Tibial artery (tissue), 4 donors: ENCODE results near the gene ADAMTS7.
"Not testable (repeated sequence)": the region's sequence is repeated elsewhere in the genome, so short reads cannot be mapped to it uniquely, and the experiment has no call there.

Experiments used
- DNase-seq, 2 donors: peaks; one replicate each; pipeline ENCODE4 v3.0.0-alpha.2; 2019
- H3K27ac ChIP-seq, 2 donors: fragments of 200-600 bp; sonication (generic) in 1 of 2; 1 replicate in 1 of 2; 2 replicates in 1 of 2; pipeline ENCODE4 v1.5.1; 2018 to 2019; ENCODE audit warnings: mild to moderate bottlenecking in 1 of 2
- H3K27me3 ChIP-seq, 2 donors: fragments of 200-600 bp; sonication (generic) in 1 of 2; one replicate each; pipeline versions ENCODE4 v1.5.1 to v1.6.0; 2016 to 2019
- H3K36me3 ChIP-seq, 3 donors: fragments of 200-600 bp; sonication (generic) in 2 of 3; one replicate each; pipeline ENCODE4 v1.5.1; 2016 to 2019; ENCODE audit warnings: mild to moderate bottlenecking in 2 of 3
- H3K4me1 ChIP-seq, 4 donors: fragments of 200-600 bp; sonication (generic) in 2 of 4; 1 replicate in 3 of 4; 2 replicates in 1 of 4; pipeline ENCODE4 v1.5.1; 2016 to 2019
- H3K4me3 ChIP-seq, 2 donors: fragments of 200-600 bp; sonication (generic) in 1 of 2; 1 replicate in 1 of 2; 2 replicates in 1 of 2; pipeline ENCODE4 v1.5.1; 2018 to 2019; ENCODE audit warnings: mild to moderate bottlenecking in 2 of 2
- H3K9me3 ChIP-seq, 3 donors: fragments of 200-600 bp; sonication (generic) in 1 of 3; one replicate each; pipeline ENCODE4 v1.5.1; 2016 to 2019
- CTCF ChIP-seq, 2 experiments: fragments of 200-600 bp in 1 of 2; fragments of 450-650 bp in 1 of 2; IDR thresholded peaks; one replicate each; pipeline ENCODE4 v1.5.1; 2017 to 2019; ENCODE audit warnings: antibody characterized with exemption in 2 of 2, mild to moderate bottlenecking in 1 of 2, moderate library complexity in 1 of 2
- intact Hi-C: fragments of 100-400 bp; cut with DNase I; formaldehyde crosslinking; loops from one replicate; pipeline ENCODE4 v1.15.0; 2023; ENCODE audit warnings: low total_unique reads

Gene ADAMTS7

GRCh38 chr15:78804391-78804792 lies 6.9 kb downstream of the ADAMTS7 start:
- TF ChIP-seq CTCF (IDR thresholded peaks at IDR 0.05), result no peak
- intact Hi-C loops, result no loop called here
- Histone ChIP-seq H3K4me3 (no peak overlapping the region), H3K27ac (peak overlapping the region in 1 of 2 donors; percentile 18), H3K4me1 (peaks cover 0 to 6% (median 0%) of the 10 kb centered on the region in 4 donors), H3K9me3 (no peaks in the 10 kb centered on the region), H3K36me3 (no peaks in the 10 kb centered on the region), H3K27me3 (no peaks in the 10 kb centered on the region)
- DNase-seq, result no peak

- no peak for TF ChIP-seq CTCF (IDR thresholded peaks at IDR 0.05)
- H3K27me3 ChIP-seq, result no peaks in the 10 kb centered on the region
- peaks cover 0 to 30% (median 15%) of the 10 kb centered on the region in 4 donors for H3K4me1 ChIP-seq
- intact Hi-C loops, result no loop called here
- DNase-seq, result no peak
- H3K36me3 ChIP-seq, result no peaks in the 10 kb centered on the region
- no peak overlapping the region for H3K4me3 ChIP-seq
- no peak overlapping the region for H3K27ac ChIP-seq
- no peaks in the 10 kb centered on the region for H3K9me3 ChIP-seq
These were observed 10.5 kb downstream of the ADAMTS7 start for GRCh38 chr15:78800806-78801205.

GRCh38 chr15:78800189-78800588 lies 11.1 kb downstream of the ADAMTS7 start:
- Histone ChIP-seq H3K27me3 (no peaks in the 10 kb centered on the region), H3K4me1 (peaks cover 0 to 30% (median 15%) of the 10 kb centered on the region in 4 donors), H3K9me3 (no peaks in the 10 kb centered on the region), H3K27ac (no peak overlapping the region), H3K4me3 (no peak overlapping the region), H3K36me3 (no peaks in the 10 kb centered on the region)
- intact Hi-C loops, result no loop called here
- no peak for DNase-seq
- TF ChIP-seq CTCF (IDR thresholded peaks at IDR 0.05), result no peak

- H3K27me3 ChIP-seq, H3K27ac ChIP-seq, DNase-seq, H3K9me3 ChIP-seq, intact Hi-C loops, H3K4me3 ChIP-seq, H3K36me3 ChIP-seq: not testable (repeated sequence)
- peaks cover 0 to 24% (median 15%) of the 10 kb centered on the region in 4 donors for H3K4me1 ChIP-seq
These were observed 12.2 kb downstream of the ADAMTS7 start for GRCh38 chr15:78799102-78799501.

DNA sequence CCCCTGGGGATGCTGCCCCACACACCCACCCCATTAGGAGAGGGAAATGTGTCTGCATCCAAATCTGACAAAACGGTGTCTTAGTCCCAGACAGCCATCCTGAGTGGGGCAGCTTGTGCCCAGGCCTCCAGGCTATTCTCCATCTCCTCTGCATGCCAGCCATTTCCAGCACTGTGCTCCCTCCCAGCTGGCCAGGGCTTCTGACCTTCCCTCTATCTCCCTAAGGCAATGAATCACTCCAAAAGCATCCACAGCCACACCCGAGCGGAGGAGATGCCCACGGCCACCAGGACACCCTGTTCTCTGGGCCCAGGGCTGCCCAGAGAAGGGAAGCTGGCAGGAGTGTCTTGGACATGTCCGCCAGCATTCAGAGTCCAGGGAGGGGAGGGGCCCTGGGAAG lies 12.9 kb downstream of the ADAMTS7 start:
- H3K36me3 ChIP-seq, H3K4me3 ChIP-seq, H3K27me3 ChIP-seq, intact Hi-C loops, H3K9me3 ChIP-seq: not testable (repeated sequence)
- Histone ChIP-seq H3K4me1 (peaks cover 0 to 24% (median 15%) of the 10 kb centered on the region in 4 donors), H3K27ac (peak overlapping the region; percentile 52 to 66)
- DNase-seq, result peak; percentile 37 to 79

DNA sequence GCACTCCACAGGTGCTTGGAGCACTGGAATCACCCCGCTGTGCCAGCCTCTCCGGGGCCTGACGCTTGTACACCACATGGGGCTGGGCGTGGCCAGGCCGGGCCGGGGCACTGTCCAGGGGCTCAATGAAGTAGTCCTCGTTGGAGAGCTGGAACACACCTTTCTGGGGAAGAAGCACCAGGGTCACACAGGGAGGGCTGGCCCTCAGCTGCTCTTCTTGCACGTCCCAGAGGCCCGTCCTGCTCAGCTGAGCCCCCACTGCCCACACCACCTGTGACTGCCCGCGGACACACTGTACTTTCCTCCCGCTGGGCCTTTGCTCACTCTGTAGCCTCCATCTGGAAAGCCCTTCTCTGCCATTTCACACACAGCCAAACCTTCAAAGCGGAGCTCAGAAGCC lies 13.3 kb downstream of the ADAMTS7 start:
- DNase-seq, result no peak
- Histone ChIP-seq H3K4me3 (no peak overlapping the region), H3K36me3 (no peaks in the 10 kb centered on the region), H3K4me1 (peaks cover 0 to 24% (median 15%) of the 10 kb centered on the region in 4 donors), H3K9me3 (no peaks in the 10 kb centered on the region), H3K27me3 (no peaks in the 10 kb centered on the region), H3K27ac (peak overlapping the region; percentile 52 to 66)
- intact Hi-C loops, result no loop called here
- TF ChIP-seq CTCF (IDR thresholded peaks at IDR 0.05), result no peak

DNA sequence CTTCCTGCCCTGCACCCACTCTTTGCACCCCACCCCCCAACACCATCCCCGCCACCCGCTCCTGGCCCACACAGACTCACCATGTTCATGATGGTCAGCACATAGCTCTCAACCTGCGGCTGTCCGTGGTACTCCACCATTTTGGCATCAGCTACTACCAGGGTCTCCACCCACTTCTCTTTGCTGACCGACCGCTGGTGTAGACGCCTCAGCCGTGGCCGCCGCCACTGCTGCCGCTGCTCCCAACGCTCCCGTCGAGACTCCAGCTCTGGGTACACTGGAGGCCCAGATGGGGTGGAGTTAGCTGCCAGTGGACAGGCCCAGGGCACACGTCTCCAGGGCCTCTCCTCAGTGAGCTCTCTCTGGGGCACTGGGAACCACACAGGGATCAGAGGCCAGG lies 14.8 kb downstream of the ADAMTS7 start:
- DNase-seq, result no peak
- TF ChIP-seq CTCF (IDR thresholded peaks at IDR 0.05), result no peak
- no peak overlapping the region for H3K4me3 ChIP-seq
- no peaks in the 10 kb centered on the region for H3K9me3 ChIP-seq
- H3K36me3 ChIP-seq, result no peaks in the 10 kb centered on the region
- peak overlapping the region in 1 of 2 donors; percentile 66 for H3K27ac ChIP-seq
- no peaks in the 10 kb centered on the region for H3K27me3 ChIP-seq
- H3K4me1 ChIP-seq, result peaks cover 0 to 24% (median 15%) of the 10 kb centered on the region in 4 donors
- intact Hi-C loops, result no loop called here
